GM19351 (cell line): ENCODE results near the gene PTPRN2.
"Not testable (repeated sequence)": the region's sequence is repeated elsewhere in the genome, so short reads cannot be mapped to it uniquely, and the experiment has no call there.

Source experiments
- ATAC-seq: cut with Tn5 transposase; IDR thresholded peaks from one replicate; pipeline ENCODE4 v1.9.1; 2021; ENCODE audit warnings: mild to moderate bottlenecking, moderate library complexity; ENCODE audit not compliant: unreplicated experiment

Gene PTPRN2

GRCh38 chr7:157675427-157675927 lies 912.1 kb downstream of the PTPRN2 start:
- ATAC-seq = no peak

GRCh38 chr7:157674715-157675426 lies 912.8 kb downstream of the PTPRN2 start:
- no peak for ATAC-seq

GRCh38 chr7:157674027-157674714 lies 913.5 kb downstream of the PTPRN2 start:
- no peak for ATAC-seq

GRCh38 chr7:157673573-157673972 lies 914.0 kb downstream of the PTPRN2 start:
- ATAC-seq = no peak

GRCh38 chr7:157671358-157672255 lies 916.0 kb downstream of the PTPRN2 start:
- no peak for ATAC-seq

- no peak for ATAC-seq
Measured at GRCh38 chr7:157670490-157671357, 916.9 kb downstream of the PTPRN2 start.

- ATAC-seq = no peak
Measured at GRCh38 chr7:157669768-157670351, 917.8 kb downstream of the PTPRN2 start.

- no peak for ATAC-seq
Measured at GRCh38 chr7:157668884-157669767, 918.5 kb downstream of the PTPRN2 start.

- no peak for ATAC-seq
Measured at GRCh38 chr7:157668221-157668883, 919.3 kb downstream of the PTPRN2 start.

- ATAC-seq = no peak
Measured at GRCh38 chr7:157667731-157668130, 919.9 kb downstream of the PTPRN2 start.

GRCh38 chr7:157667261-157667660 lies 920.4 kb downstream of the PTPRN2 start:
- no peak for ATAC-seq

GRCh38 chr7:157666530-157667040 lies 921.0 kb downstream of the PTPRN2 start:
- no peak for ATAC-seq

- ATAC-seq = not testable (repeated sequence)
Measured at GRCh38 chr7:157665634-157665988, 922.0 kb downstream of the PTPRN2 start.

GRCh38 chr7:157664871-157665633 lies 922.6 kb downstream of the PTPRN2 start:
- ATAC-seq = no peak

- no peak for ATAC-seq
Measured at GRCh38 chr7:157664034-157664433, 923.6 kb downstream of the PTPRN2 start.

GRCh38 chr7:157662981-157663716 lies 924.5 kb downstream of the PTPRN2 start:
- no peak for ATAC-seq
